Activated T-helper 1 cell treated with Interleukin-2 at 50 U/mL for 16 hours (primary cell): ENCODE measurements around the gene STIL.
"Not testable (repeated sequence)": the region's sequence is repeated elsewhere in the genome, so short reads cannot be mapped to it uniquely, and the experiment has no call there.

Source experiments
- DNase-seq: peaks from one replicate; pipeline ENCODE4 v3.0.0-alpha.2; 2020; ENCODE audit warnings: low read depth

Gene STIL

GRCh38 chr1:47219590-47220220 is 94.2 kb downstream of the STIL start:
- no peak for DNase-seq

DNA sequence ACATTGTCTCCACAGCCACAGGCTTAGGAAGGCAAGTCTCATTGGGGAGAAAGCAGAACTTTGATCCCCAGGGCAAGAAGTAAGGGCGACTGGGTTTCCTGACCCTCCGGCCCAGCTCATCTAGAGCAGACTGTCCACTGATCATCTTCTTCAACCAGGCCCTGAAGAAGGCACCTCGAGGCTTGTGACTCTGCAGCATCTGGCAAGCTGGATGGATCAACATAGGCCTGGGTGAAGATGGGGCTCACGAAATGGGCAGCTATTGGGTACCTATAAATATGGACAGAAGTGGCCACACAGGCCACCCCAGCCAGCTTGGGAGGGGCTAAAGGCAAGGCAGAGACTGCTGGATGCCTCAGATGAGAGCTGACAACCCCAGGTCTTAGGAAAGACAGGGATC is 94.9 kb downstream of the STIL start:
- DNase-seq, result no peak

GRCh38 chr1:47216278-47217059 is 97.5 kb downstream of the STIL start:
- no peak for DNase-seq

GRCh38 chr1:47215713-47216112 is 98.2 kb downstream of the STIL start:
- DNase-seq, result no peak

DNA sequence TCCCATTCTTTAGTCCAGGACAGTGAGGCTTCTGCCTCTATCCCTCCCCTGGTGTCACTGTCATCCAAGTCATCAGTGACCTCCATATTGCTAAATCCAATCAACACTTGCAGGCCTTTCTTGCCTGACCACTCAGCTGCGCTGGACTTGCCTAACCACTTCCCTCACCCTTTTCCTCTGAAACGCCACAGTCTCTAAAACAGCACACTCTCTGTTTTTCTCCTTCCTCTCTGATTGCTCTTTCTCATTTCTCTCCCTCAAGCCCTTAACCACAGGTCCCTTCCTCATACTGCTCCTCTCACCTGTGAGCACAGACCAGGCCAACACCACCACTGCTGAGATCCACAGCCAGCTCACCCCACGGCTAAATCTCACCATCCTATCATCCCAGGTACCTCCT is 99.4 kb downstream of the STIL start:
- no peak for DNase-seq

GRCh38 chr1:47213230-47213963 is 100.5 kb downstream of the STIL start:
- DNase-seq, result no peak

- no peak for DNase-seq
These were observed 101.2 kb downstream of the STIL start for GRCh38 chr1:47212636-47213229.

DNA sequence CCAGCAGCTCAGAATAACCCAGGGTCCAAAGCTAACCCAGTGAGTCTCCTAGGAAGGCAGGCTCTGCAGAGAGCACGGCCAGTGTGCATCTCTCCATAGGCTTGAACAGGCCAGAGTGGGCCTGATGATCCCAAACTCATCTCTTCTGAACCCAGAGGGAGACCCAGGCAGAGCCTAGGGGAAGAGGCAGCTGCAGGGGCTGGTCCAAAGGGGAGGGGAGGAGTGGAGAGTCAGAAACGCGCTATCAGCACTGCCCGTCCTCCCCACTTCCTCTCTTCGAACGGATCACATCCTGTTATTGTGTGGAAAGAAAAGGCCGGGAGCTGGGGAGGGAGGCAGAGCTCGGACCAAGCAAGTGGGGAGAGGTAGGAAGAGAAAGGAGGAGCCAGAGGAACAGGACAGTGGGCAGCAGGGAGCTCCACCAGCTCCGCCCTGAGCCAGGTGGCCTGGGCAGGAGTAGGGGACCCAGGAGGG is 102.1 kb downstream of the STIL start:
- DNase-seq, result no peak

- DNase-seq, result no peak
These were observed 103.3 kb downstream of the STIL start for GRCh38 chr1:47210666-47211065.

DNA sequence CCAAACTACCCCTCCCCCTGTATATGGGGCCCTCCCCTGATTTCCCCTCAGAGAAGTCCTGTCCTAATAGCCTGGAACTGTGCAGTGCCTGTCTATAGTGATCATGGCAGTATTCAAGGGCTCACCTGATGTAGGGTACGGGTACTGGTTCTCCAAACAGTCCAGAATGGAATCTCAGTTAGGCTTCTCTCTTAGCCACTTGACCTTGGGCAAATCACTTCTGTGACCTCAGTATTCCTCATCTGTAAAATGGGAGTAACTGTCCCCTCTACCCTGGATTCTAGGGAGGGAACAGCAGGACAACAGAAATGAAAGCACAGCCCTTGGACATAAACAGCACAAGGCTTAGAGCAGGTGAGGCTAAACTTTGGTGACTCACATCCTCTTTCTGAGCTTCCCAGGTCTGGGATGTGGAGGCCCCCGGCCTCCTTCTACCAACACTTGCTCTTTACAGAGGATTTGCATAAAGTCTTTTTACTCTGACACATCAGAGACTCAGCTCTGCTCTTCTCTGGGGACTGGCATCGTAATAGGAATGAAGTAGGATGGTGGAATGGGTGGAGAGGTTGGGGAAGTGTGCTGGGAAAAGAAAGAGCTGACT is 104.1 kb downstream of the STIL start:
- no peak for DNase-seq

- DNase-seq, result no peak
These were observed 104.9 kb downstream of the STIL start for GRCh38 chr1:47209091-47209490.

GRCh38 chr1:47208374-47208850 is 105.5 kb downstream of the STIL start:
- no peak for DNase-seq

GRCh38 chr1:47207803-47208373 is 106.1 kb downstream of the STIL start:
- DNase-seq, result no peak

DNA sequence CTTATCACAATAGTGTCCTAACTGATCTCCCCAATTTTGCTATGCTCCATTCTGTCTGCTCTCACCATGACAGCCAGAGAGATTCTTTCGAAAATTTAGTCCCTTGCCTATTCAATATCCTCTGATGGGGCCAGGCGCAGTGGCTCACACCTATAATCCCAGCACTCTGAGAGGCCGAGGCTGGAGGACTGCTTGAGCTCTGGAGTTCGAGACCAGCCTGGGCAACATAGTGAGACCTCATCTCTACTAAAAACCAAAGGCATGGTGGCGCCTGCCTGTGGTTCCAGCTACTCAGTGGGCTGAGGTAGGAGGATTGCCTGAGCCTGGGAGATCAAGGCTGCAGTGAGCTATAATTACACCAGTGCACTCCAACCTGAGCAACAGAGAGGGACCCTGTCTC is 108.0 kb downstream of the STIL start:
- DNase-seq, result no peak

GRCh38 chr1:47203504-47203903 is 110.4 kb downstream of the STIL start:
- not testable (repeated sequence) for DNase-seq

- no peak for DNase-seq
These were observed 112.8 kb downstream of the STIL start for GRCh38 chr1:47201179-47201578.
